GM12872 (cell line): ENCODE data around the gene TSPOAP1.

Experiments used
- TF ChIP-seq, protein P1 (sequence below): IDR thresholded peaks from 3 replicates; pipeline ENCODE4 v1.5.1; 2011; ENCODE audit warnings: low read depth, mild to moderate bottlenecking, low read length, moderate library complexity; ENCODE audit not compliant: insufficient read depth

The TSPOAP1 gene

DNA sequence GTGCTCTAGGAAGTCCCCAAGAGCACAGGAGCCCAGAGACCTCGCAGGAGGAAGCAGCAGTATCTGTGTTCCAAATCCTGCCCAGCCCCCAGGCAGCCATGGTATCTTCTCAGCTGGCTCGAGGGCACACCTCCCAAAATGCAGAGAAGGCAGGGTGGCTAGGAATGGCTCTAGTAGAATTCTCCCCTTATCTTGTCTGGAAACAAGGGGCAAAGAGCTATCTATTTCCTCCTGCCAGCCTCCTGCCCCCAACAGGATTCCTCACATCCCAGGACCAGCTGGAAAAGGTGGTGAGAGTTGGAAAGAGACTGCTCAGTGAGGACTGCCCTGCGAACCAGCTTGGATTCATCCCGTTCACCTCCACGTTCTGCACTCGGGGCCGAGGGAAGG, 8.6 kb upstream of the TSPOAP1 start:
- TF ChIP-seq, protein P1, sequence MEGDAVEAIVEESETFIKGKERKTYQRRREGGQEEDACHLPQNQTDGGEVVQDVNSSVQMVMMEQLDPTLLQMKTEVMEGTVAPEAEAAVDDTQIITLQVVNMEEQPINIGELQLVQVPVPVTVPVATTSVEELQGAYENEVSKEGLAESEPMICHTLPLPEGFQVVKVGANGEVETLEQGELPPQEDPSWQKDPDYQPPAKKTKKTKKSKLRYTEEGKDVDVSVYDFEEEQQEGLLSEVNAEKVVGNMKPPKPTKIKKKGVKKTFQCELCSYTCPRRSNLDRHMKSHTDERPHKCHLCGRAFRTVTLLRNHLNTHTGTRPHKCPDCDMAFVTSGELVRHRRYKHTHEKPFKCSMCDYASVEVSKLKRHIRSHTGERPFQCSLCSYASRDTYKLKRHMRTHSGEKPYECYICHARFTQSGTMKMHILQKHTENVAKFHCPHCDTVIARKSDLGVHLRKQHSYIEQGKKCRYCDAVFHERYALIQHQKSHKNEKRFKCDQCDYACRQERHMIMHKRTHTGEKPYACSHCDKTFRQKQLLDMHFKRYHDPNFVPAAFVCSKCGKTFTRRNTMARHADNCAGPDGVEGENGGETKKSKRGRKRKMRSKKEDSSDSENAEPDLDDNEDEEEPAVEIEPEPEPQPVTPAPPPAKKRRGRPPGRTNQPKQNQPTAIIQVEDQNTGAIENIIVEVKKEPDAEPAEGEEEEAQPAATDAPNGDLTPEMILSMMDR: no peak

DNA sequence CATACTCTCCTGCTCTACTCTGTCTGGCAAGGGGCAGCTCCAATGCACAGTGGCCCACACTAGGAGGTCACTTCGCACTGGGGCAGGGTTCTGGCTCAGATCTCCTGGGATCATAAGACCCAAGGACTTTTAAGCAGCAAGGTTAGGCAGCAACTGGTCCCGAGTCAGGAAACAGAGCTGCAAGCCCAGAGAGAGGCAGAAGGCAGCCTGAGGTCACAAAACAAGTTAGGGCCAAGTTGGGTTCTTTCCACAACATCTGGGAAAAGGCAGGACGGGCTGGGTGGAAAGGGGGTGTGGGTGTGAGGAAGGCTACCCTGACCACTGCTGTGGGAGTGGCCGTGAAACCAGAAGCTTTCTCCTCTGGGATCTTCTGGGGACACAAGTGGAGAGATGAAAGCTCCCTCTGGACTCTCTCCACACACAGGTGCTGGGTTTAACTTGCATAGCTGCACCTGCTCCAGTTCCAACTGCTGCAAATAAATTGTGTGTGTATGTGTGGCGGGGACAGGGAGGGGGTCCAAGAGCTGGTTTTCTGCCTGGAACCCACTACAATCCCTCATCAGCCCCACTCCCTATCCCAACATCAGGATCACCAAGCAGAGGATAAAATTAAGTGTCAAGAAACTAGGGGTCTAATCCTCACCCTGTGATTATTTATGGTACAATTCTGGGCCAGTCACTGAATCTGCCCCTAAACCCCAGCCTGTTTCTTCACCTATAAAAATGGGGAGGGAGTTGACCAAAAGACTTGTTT, 8.0 kb upstream of the TSPOAP1 start:
- TF ChIP-seq, protein P1: no peak

DNA sequence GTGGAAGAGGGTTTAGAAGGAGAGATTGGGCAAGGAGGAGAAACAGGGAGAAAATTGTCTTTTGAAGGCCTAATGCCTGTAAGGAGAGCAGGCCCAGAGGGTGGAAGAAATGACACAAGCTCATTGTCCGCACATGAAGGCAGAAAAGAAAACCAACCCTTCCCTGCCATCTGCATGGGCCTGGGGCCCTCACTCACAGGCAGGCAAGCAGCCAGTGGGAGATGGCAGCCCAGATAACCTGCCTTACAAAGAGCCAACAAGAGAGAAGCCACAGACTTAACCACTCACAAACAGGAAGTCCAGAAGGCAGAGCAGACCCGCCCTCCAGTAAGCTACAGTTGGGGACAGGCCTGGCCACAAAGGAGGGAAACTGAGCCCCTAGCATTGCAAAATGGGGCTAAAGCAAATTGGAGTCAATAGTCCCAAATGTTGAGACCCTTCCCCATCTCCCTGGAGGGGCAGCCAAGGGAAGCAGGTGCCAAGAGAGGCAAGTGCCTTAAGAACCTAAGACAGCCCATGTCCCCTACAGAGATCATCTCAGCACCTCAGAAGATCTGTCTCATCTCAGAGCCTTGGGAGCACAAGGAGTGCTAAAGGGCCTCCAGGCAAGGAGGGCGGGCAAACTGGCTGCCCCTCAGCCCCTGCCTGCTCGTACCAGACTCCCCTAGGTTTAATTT, 7.3 kb upstream of the TSPOAP1 start:
- TF ChIP-seq, protein P1: no peak

DNA sequence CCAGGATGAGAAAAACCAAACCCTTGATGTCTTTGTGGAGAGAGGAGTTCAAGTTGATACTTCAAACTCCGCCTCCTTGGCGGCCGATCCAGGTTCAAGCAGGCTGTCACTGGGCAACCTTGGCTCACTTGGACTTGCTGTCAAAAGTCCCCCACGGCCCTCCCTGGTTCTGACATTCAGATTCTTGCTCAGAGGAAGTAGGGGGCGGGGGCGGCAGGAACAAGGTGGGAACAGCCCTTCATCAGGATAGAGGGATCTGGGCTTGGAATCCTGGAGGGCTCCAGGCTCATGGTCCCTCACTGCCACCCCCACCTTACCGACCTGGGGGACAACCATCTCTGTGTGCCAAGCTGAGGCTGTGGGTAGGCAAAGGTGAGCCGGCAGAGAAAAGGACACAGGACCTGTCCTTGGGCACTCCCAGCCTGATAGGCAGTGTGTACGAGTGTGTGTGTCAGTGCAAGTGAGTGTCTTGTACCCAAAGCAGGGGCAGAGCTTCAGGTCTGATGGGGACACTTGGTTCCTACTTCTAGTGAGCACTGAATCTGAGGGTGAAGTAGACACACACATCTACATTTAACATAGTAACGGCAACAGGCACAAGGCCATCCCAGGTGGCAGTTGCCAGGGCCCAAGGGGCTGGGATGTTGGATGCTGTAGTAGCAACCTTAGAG, 6.6 kb upstream of the TSPOAP1 start:
- TF ChIP-seq, protein P1: no peak

DNA sequence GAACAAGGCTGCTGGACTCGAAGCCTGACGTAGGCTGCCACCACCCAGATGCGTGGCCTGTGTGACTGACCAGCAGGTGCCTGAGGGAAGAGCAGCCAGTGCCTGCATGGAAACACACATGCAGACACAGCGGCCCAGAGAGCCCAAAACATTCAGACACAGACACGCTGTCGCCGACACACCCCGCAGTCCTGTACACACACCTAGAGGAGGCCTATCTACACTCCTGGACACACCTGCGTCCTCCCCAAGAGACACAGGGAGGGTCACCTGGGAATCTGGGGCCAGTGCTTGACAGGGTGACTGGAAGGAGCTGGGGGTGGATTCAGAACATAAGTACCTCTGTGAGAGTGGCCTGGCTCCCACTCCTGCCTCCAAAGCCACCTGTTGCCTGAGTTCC, 6.1 kb upstream of the TSPOAP1 start:
- TF ChIP-seq, protein P1: no peak

DNA sequence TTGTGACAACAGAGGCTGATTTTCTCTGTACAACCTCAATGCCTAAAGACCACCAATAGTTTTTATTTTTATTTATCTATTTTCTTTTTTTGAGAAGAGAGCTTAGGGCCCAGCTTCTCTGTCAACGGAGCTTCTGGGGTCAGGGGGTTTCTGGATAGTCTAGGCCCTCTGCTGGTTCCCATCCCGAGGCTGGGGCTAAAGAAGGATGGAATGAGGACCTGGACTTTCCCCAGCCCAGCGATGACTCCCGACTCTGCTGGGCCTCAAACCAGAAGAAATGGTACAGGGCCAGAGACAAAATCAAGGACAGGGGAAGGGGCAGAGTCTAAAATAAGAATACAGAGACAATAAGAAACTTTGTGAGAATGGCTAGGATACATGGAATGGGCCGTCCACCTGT, 5.7 kb upstream of the TSPOAP1 start:
- TF ChIP-seq, protein P1: no peak

DNA sequence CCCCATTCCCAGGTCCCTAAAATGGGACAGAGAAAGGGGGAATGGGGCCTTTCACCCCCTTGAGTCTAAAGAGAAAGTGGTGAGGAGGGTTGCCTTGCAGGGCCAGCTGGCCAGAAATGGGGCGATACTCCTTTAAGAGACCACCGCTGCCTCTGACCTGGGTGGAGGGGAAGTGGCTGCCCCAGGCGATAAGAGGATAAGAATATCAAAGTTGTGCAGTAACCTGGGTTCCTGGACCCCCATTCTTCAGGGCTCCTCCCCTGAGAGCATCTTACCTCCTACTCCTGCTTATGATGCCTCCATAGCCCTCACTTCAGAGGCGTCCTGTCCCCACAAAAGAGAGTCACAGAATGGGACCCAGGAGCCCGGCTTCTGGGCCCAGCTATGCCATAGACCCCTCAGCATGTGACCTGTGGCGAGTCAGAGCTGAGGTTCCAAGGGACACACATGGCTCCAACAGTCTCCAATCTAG, 5.2 kb upstream of the TSPOAP1 start:
- TF ChIP-seq, protein P1: no peak
